ENCODE measurements around the gene SPTBN4.
A peak's percentile ranks its signal among the peaks of the same experiment; 100 is the strongest.

SPTBN4 gene

GRCh38 chr19:40611900-40612698 is 145.3 kb downstream of the SPTBN4 start:
- TF ChIP-seq TCF12 (IDR thresholded peaks at IDR 0.05; ENCODE audit: low read depth) (no peak), FOXM1 (IDR thresholded peaks at IDR 0.05; ENCODE audit: borderline replicate concordance, low read depth) (no peak), CREB1 (IDR thresholded peaks at IDR 0.05; ENCODE audit: low read depth) (no peak), RAD21 (IDR thresholded peaks at IDR 0.05; ENCODE audit: low read depth) (no peak), CEBPB (IDR thresholded peaks at IDR 0.05) (no peak), NFIC (IDR thresholded peaks at IDR 0.05) (no peak), EGR1 (IDR thresholded peaks at IDR 0.05) (no peak), MAX (IDR thresholded peaks at IDR 0.05) (no peak), USF1 (IDR thresholded peaks at IDR 0.05) (no peak), EP300 (IDR thresholded peaks at IDR 0.05; ENCODE audit: borderline replicate concordance) (no peak), TEAD4 (IDR thresholded peaks at IDR 0.05) (no peak), TAF1 (IDR thresholded peaks at IDR 0.05; ENCODE audit: low read depth) (no peak), REST (IDR thresholded peaks at IDR 0.05; ENCODE audit: low read depth) (no peak), YY1 (IDR thresholded peaks at IDR 0.05; ENCODE audit: low read depth) (no peak), ZBTB7A (IDR thresholded peaks at IDR 0.05; ENCODE audit: low read depth) (no peak)

GRCh38 chr19:40612831-40613689 is 146.3 kb downstream of the SPTBN4 start:
- TF ChIP-seq TAF1 (IDR thresholded peaks at IDR 0.05; ENCODE audit: low read depth), result peak; percentile 27; the same call in 1 of the 2 replicates
- peak; percentile 51; the same call in 1 of the 2 replicates for TF ChIP-seq USF1 (IDR thresholded peaks at IDR 0.05)
- no peak for TF ChIP-seq RAD21 (IDR thresholded peaks at IDR 0.05; ENCODE audit: low read depth)

GRCh38 chr19:40613690-40614621 is 147.2 kb downstream of the SPTBN4 start:
- TF ChIP-seq TAF1 (IDR thresholded peaks at IDR 0.05; ENCODE audit: low read depth) (peak; percentile 31; the same call in 1 of the 2 replicates), MAX (IDR thresholded peaks at IDR 0.05) (peak; percentile 43), TCF12 (IDR thresholded peaks at IDR 0.05; ENCODE audit: low read depth) (no peak)

- TF ChIP-seq YY1 (IDR thresholded peaks at IDR 0.05; ENCODE audit: low read depth), result no peak
- no peak for TF ChIP-seq USF1 (IDR thresholded peaks at IDR 0.05)
- TF ChIP-seq TEAD4 (IDR thresholded peaks at IDR 0.05), result 0 out of 2 replicates have a peak, but pooled peaks have one; percentile 4
- TF ChIP-seq NFIC (IDR thresholded peaks at IDR 0.05), result no peak
- TF ChIP-seq CEBPB (IDR thresholded peaks at IDR 0.05), result no peak
- TF ChIP-seq TAF1 (IDR thresholded peaks at IDR 0.05; ENCODE audit: low read depth), result 0 out of 2 replicates have a peak, but pooled peaks have one; percentile 15
- no peak for TF ChIP-seq TCF12 (IDR thresholded peaks at IDR 0.05; ENCODE audit: low read depth)
- TF ChIP-seq FOXM1 (IDR thresholded peaks at IDR 0.05; ENCODE audit: borderline replicate concordance, low read depth), result no peak
- no peak; the same call in 1 of the 2 replicates for TF ChIP-seq EGR1 (IDR thresholded peaks at IDR 0.05)
- no peak for TF ChIP-seq REST (IDR thresholded peaks at IDR 0.05; ENCODE audit: low read depth)
- TF ChIP-seq RAD21 (IDR thresholded peaks at IDR 0.05; ENCODE audit: low read depth), result no peak
- TF ChIP-seq EP300 (IDR thresholded peaks at IDR 0.05; ENCODE audit: borderline replicate concordance), result no peak
- TF ChIP-seq MAX (IDR thresholded peaks at IDR 0.05), result peak; percentile 20
- no peak for TF ChIP-seq ZBTB7A (IDR thresholded peaks at IDR 0.05; ENCODE audit: low read depth)
- no peak for TF ChIP-seq CREB1 (IDR thresholded peaks at IDR 0.05; ENCODE audit: low read depth)
These were observed 148.0 kb downstream of the SPTBN4 start for GRCh38 chr19:40614622-40615411.

Data from Ishikawa (cell line).